NCI-H748 (cell line): ENCODE data around the gene KIRREL1.
A peak's percentile ranks its signal among the peaks of the same experiment; 100 is the strongest.
"Not testable (repeated sequence)": the region's sequence is repeated elsewhere in the genome, so short reads cannot be mapped to it uniquely, and the experiment has no call there.

Experiments
- DNase-seq: peaks from one replicate; lab custom pipeline; 2025; ENCODE audit not compliant: unreplicated experiment; lab: John Stamatoyannopoulos, UW

KIRREL1 gene

DNA sequence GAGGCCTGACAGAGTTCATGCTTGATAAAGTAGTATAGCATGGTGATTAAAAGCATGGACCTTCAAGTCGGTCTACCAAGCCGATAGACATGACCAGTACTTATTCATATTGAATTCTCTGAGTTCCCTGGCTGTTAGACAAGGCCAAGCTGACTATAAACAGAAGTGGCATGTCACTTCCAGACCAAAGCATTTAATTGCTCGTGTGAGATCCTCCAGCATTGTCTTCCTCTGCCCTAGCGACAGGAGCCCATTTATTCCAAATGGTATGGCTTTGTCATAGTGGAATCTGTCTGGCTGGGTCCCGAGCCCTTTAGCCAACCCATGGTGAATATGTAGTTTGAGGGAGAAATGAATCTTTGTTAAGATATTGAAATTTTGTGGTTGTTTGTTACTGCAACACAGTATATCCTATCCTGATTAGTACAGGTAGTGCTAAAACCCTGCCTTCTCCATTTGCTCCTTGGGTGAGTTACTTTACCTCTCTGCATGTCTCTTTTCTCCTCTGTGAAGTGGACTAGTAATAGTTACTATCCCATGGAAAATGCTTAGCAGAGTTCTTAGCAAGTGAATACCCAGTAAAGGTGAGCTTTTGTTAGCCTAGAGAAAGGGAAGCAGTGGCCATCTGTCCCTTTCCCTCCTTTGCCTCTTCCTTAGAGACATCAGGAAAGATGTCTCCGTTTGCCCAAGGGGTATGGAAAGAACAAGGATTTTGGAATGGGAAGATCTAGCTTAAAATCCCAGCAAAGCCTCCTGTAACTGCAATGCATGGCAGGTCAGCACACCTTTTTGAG is 109.6 kb downstream of the KIRREL1 start:
- DNase-seq = no peak

DNA sequence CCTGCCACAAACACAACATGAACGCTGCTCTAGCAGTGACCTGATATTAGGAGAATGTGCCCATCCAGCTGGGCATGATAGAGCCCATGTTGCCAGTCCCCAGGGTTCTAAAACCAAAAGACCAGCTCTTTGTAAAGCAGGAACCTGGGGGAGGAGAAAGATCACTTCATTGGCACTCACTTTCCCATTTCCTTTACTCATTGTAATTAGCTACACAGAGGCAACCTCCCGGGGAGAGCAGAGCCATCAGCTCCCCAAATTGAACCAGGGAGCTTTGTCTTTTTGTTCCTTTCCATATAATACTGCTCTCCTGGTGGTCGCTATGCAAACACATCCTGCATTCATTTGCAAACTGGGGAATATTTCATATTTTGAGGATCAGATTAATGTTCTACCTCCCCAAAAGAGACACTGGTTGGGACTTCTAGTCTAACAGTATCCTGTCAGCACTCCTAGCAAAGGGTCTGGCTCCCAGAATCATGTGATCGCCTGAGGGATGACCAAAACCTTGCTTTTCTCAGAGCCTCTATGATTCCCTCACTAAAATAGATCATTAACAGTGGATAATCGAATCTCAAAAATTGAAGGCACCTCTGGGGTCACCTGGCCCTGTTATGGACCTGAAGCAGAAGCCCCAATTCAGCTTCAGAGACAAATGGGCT is 110.5 kb downstream of the KIRREL1 start:
- DNase-seq = no peak

DNA sequence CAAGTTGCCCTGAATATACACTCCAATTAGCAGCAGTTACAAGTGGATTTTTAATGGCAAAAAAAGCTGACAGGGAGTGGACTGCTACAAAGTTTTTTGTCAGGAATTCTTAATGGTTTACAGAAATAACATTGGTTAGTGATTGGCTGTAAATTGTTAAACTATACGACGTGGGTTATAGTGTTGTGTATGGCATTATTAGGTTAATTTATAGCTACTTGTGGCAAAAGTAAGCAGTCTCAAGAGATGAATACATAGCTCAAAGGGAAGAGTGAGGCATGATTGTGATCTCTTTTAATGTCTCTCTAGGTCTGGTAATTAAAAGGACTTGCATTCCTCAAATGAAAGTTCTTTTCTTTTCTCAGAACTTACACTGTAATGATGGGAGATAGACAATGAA is 111.4 kb downstream of the KIRREL1 start:
- DNase-seq = no peak

DNA sequence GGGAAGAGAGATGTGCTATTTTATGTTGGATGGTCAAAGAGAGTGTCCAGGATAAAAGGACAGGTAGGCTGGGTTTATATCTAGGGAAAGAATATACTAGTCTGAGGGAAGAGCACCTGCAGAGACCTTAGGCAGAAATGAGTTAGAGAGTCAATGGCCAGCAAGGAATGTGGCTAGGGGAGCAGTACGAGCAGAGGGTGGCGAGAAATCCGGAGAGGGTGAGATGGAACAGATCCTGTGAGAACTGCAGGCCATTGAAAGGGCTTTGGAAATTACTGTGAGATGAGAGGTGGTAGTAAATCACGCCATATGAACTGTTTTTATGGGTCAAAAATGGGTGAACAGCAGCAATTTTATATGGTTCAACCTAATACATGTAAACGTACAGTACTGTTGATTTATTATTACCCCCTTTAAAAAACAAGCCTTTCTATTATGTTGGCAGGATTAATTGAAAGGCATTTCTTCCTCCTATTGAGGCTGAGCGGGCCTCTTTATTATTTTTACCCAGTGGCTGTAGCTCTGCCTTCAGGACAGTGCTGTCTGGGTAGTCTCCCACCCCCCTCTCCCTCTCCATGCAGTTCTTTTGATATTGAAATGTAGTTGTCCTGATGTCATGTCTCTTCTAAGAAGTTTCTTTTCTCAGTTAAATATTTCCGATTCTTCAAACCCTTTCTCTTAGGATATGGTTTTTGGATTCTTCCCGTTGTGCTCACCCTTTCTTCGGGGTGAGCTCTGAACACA is 112.1 kb downstream of the KIRREL1 start:
- DNase-seq = no peak

DNA sequence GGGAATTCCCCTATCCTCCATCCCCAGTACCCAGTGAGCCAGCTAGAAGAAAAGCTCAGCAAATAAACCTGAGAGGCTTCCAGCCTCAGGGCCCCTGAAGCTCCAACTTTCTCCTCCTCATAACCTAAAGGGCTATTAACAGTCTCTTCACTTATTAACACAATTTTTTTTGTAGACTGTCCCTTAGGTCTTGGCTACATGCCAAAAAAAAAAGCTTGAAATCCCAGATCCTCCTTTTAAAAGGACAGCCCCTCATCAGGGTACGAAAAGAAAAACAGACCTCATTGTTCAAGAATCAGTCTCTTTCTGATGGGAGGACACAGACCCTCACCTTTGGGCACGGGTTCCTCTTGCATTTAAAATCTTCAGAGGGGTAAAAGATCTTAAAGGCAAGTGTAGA is 114.5 kb downstream of the KIRREL1 start:
- no peak for DNase-seq

DNA sequence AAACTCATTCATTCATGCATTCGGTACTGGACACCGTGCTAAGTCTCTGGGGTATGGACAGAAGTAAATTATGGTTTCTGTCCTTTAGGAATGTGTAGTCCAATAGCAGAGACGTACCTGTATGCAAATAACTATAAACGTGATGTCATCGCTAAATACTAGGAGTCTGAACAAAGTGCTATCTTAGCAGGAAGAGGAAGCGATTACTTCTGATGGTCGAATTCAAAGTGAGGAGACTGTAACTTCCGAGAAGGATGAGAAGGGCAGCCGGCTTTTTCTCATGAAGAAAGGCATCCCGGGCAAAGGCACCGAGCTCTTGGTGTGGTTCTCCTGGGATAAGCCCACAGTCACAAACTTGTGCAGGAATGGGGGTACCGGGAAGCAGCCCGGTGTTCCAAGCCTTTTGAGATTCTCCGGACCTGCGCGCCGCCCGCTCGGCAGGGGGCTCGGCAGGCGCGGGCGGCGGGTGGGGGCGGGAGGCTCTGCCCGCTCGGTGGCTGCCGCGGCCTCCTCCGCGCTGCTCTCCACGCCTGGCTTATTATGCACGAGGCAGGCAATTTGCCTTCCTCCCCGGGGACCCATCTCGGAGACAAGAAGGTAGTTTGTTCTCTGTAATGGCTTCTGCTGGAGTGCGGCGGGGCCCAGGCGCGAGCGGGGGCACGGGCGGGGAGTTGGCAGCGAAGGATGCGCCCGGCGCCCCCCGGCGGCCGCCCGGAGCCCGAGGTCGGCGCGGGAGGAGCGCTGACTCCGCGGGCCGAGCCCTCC is 119.7 kb downstream of the KIRREL1 start:
- peak; percentile 57 for DNase-seq

DNA sequence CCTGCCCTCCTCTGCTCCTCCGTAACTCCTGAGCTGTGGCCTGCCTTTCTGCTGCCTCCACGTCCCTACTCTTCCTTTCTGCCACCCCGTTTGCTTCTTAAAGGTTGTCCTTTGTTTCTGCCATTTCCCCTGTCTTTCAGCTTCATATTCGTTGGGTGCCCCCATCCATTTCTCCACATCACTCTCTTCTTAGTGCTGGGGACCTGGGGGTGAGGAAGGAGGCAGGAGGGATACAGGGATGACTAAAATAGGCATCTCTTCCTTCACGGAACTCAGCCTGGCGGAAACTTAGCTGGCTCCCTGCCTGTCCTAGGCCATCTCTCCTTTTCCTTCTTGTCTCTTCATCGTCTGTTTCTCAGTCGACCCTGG is 120.3 kb downstream of the KIRREL1 start:
- no peak for DNase-seq

DNA sequence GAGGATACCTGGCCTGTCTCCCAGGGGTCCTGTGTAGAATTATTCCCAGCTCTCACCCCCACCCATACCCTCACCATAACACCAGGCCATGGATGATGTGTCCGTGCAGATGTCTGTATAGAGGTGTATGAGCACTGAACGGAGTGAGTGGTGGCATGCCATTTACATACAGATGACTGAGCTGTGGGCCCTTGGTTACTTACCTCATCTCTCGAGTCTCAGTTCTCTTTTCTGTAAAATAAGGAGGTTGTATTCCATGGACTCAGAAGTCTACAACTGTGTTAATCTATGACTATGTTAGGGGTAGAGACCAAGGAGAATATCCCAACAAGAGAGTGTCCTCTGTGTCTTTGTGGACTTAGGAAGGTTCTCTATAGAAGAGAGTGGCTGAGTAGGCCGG is 121.7 kb downstream of the KIRREL1 start:
- no peak for DNase-seq

DNA sequence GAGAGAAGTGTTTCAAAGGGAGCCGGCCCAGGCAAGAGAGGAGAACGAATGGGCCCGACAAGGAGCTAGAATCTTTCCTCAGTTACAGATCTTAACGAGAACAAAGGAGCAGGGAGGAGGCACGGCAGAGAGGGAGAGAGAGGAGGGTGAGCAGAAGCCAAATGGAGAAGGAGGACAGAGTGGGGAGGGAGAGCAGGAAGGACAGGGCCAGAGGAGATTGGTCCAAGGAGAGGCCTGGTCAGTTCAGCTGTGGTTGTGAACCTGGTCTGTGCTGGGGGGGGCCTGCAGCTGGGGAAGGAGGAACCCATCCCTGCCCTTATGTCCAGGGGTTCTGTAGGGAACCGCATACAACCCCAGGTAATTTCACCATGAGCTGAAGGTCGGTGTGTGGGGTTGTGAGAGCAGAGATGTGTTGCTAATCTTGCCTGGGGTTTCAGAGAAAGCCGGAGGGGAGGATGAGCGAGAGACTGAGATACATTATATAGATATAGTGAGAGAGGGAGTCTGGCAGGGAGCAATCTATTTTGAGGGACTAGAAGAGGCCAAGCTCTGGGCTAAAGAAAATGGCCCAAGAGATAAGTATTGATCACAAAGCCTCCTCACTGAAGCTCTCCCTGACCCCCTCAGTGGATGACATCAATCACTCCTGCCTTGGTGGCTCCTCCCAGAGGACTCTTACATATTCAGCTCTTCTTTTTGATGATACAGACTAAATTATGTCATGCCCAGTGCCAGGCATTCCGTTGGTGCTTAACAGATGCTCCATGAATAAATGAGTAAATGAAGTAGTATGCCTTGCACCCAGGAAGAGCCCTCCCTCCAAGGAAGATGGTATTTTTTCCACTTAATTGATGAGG is 123.1 kb downstream of the KIRREL1 start:
- no peak for DNase-seq

DNA sequence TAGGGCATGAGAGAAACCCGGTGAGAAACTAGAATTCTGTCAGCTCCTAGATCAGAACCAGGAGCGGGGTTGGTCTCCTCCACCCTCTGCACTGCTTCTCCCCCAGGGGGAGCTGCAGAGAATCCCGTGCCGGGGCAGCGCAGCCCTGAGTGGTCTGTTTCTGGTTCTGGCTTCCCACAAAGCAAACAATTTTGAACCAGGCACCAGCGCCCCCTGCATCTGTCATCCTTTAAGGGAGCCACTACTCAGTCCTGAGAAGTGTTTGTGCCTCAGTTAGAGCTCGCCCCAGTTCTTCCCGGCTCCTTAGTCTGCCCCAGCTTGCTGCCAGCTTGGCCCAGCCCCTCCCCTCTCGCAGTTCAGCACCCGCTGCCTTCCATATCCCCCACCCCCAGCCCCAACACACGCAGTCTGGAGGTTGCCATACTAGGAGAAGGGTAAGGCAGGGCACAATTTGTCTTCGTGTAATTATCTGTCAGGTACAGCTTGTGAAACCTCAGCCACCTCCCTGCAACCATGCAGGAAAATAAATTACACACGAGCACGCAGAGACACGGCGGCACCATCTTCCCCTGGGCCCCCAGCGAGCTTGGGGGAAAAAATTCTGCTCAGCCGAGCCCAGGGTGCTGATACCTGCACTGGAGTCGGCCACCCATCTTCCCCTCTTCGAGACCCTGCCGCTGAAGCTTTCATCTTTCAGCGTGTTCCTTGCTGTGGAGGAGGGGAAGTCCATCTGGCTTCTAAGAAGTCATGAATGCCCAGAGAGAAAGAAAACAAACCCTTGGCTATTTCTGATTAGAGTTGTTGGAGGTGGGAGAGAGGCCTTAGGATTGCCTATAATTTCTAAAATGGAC is 124.6 kb downstream of the KIRREL1 start:
- DNase-seq = peak; percentile 29

DNA sequence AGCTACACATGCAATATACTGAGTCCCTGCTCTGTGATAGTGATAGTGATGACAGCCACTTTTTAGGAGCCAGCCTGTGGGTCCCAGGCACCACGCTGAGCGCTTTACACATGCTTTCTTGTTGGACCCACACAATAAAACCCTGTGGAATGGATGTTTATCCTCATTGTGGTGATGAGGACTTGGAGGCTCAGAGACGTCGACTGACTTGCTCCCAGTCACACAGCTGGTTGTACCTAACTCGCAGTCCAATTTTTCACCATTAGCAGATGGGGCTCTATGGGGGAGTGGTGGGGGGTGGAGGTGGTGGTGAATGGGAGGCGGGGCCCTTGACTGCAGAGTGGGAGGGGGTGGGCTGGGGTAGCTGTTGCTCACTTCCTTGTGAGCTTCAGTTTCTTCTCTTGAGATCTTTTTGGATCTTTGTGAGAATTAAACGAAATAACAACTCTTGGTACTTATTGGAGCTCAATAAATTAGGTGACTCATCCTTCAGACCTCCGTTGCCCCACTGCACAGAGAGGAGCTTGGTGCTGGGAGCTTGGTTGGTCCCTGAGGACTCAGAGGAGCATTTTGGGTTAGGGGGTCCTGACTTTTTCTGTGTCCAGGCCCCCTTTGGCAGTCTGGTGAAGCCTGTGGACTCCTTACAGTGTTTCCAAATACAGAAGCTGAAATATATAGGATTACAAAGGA is 125.4 kb downstream of the KIRREL1 start:
- DNase-seq = no peak

DNA sequence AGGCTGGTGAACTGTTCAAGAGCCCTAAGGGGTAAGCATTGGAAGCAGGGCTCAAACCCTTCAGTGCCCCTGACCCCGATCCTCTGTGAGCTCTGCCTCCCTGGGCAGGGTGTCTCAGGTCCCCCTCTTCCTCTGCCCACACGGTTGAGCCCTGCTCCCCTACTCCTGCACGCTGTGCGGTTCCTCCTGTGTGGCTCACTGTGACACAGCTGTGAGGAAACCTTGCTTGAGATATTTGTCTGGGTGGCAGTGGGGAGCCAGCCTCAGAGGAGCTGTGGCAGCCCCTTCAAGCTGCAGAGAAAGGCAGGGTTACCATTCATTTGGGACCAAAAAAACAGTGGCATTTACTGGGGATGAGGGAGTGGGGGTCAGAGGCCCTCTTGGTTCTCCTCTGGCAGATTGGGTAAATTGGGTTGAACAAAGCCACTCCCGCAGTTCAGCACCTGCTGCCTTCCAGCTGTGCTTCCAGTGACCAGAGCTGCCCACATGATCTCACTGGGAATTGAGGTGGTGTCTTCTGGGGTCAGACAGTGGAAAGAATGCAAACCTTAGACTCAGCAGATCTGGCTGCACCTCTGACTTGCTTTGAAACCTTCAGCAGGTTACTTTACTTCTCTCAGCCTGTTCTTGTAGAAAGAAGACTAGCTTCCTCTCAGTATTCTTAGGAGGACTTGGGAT is 126.7 kb downstream of the KIRREL1 start:
- DNase-seq = no peak

DNA sequence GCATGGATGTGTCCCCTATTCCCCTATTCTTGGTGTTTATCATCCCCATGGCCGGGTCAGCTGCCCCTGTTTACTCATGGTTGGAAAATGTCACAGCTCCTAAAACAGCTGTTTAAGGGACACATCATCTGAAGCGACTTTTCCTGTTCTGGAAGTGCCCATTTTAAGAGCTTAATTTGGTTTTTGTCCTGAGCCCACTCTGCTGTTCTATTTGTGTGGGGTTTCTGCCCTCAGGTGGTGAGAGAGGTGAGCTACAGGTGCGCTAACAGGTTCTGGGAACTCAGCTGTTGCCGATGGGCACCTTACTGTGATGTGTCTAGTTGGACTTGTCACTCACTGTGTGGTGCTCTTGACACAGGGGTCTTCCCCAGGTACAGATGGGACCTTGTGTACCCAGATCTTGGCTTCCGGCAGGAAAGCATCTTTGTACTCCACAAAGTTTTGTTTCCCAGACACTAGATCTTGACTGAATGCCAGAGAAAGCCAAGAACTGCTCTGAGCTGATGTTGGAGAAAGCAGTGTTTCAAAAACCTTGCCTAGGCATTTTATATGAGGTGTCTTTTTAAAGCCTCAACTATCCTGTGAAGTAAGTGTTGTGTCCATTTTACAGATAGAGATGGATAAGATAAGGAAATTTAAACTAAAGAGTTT is 128.3 kb downstream of the KIRREL1 start:
- peak; percentile 34 for DNase-seq

DNA sequence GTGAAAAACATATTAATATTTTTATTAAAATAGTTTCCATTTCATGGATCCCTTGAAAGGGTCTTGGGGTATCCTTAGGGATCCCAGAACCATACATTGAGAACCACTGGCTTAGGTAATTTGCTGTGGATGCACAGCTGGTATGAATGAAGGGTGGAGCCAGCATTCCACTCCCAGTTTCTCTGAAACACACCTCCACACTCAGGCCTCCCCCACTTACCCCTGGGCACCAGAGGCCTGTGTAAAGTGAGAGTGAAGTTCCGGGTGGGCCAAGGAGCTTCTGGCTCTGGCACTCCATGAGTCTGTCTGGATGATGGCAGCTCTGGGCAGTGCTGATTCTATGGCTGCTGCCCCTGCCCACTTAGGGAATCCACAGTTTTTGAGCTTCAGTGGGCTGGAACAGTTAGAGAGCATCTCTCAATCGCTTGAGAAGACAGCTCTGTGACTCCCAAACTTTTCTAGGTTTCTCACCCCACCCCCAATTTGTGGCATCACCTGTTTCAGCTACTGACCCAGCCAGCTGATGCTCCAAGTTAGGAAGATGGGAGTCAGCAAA is 129.5 kb downstream of the KIRREL1 start:
- no peak for DNase-seq

DNA sequence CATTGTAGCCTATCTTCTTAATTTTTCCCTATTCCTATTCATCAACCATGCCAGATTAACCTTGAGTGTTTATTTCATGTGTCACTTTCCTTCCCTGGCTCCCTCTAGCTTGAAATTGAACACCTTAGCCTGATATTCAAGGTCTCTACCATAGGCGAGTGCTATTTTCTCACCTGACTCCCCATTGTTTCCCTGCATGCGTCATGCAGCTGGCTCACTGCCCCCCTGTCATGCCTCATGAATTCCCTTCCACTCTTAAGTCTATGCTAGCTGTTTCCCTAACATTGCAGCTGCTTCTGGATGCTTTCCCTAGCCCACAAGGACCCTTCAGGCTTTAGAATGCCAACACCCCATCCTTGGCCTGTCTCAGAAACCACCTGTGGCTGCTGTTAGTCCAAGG is 130.6 kb downstream of the KIRREL1 start:
- DNase-seq = no peak

DNA sequence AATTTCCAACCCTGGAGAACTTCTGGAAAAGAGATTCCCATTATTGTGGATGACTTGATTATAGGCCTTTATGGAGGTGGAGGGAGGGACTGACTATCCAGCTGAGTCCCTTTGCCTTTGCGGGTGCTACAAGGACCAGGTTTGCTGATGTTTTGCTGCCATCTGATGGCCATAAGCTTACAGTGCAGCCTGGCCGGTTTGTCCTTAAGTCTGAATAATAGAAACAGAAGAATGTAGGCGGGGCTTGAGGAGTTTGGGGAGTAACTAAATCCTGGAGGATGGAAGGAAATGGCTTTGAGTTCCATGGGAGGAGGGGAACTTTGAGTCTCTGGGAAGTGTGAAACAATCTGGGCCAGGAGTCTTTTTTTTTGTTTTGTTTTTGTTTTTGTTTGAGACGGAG is 131.6 kb downstream of the KIRREL1 start:
- DNase-seq = peak; percentile 69

DNA sequence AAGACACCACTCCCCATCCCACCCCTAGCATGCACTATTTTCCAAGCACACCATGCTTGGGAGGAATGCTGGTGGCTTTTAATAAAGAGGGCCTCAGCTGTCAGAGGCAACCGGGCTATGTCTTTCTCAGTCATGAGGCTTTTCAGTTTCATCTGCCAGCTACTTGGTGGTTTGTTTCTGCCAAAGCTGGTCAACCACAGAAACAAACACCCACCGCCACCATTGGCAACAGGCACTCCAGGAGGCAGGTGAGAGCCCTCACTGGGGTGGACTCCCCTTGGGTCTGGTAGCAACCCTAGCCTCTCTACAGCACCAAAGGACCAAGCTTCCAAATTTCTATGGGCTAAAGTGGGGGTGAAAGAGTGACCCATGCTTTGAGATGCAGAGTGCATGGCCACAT is 133.0 kb downstream of the KIRREL1 start:
- DNase-seq = no peak

DNA sequence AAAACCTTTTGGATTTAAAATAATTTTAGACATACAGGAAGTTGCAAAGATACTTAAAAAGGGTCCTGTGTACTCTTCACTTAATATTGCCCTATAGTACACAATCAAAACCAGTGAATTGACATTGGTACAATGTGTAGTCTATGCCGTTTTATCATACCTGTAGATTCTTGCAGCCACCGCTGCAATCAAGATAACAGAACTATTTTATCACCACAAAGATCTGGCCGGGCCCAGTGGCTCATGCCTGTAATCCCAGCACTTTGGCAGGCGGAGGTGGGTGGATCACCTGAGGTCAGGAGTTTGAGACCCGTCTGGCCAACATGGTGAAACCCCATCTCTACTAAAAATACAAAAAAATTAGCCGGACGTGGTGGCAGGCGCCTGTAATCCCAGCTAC is 135.1 kb downstream of the KIRREL1 start:
- DNase-seq = not testable (repeated sequence)
